ENCODE data around the gene MYADML2.
"Not testable (repeated sequence)": the region's sequence is repeated elsewhere in the genome, so short reads cannot be mapped to it uniquely, and the experiment has no call there.

MYADML2 gene

GRCh38 chr17:81922566-81923301, 24.3 kb downstream of the MYADML2 start:
- no peak for DNase-seq

DNA sequence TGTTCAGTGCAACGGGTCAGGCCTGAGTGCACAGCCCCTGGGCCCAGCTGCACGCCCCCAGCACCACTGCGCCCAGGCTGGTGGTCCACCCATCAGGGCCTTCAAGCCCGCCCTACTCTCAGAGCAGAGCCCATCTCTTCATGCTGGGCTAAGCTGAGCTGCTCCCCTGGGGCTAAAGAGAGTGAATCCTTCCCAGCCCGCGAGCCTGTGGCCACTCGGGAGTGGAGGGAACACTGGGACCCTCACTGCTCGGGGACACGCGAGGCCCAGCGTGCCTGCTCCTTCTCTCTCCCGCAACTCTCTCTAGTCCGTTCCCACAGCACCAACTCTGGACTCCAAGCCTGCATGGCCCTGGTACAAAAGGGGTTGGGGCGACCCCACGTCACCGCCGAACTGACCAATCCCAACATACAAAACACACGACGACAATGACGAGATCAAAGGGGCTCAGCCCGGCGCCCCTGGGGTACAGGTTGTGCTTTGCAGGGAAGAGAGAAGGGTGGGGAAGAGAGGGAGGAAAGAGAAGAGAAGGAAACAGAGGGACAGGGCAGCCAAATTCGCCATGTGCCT, 25.0 kb downstream of the MYADML2 start:
- no peak for DNase-seq

DNA sequence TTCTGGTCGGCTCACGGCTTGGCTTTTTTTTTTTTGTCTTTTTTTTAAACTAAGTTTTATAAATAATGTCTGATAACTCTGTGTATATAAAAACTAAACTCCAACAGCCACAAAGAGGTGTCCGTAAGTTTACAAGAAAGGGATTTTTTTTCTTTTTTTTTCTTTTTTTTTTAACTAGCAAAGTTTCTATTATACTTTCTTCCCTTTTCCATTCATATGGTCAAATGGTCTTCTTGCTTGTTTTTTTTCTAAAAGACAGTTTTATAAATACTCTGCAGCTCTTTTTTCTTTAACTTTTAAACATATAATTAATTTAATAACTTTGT, 25.5 kb downstream of the MYADML2 start:
- no peak for DNase-seq

GRCh38 chr17:81920612-81921536, 26.2 kb downstream of the MYADML2 start:
- DNase-seq, result no peak

DNA sequence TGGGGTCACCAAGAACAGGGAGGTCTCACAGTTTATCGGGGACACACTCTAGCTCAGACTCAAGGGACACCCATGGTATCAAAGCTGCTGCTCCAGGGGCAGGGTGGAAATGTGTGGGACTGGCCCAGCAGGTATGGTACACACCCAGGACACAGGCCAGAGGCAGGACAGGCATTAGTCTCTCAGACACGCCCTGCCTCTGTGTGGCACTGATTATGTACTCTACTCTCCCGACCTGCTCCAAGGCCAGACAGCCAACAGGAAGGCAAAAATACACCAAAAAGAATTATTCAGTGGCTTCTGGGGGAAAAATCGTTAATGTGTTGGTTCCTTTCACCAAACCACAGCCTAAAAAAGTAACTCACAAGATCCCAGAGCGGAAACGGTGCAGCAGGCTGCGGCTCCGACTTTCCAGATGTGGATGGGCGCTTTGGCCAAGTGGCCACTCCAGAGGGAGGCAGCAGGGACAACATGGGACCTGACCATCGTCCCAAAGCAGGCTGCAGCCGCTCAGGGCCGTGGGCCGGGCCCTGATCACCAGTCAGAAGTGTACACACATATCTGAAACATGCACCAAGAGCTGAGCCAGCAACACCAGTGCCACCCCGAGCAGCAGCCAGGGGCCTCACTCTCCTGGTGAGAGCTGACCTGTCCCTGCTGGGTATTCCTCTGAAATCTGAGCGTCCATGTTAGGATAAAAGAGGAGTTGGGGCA, 28.0 kb downstream of the MYADML2 start:
- DNase-seq, result no peak

GRCh38 chr17:81918333-81918669, 28.7 kb downstream of the MYADML2 start:
- not testable (repeated sequence) for DNase-seq

GRCh38 chr17:81917565-81918332, 29.3 kb downstream of the MYADML2 start, which contains the start of gene SIRT7:
Gene SIRT7, minus strand, starts transcription at chr17:81918176. Its CDS starts 45 bp downstream, at chr17:81918131.
- DNase-seq, result peak; percentile 18

DNA sequence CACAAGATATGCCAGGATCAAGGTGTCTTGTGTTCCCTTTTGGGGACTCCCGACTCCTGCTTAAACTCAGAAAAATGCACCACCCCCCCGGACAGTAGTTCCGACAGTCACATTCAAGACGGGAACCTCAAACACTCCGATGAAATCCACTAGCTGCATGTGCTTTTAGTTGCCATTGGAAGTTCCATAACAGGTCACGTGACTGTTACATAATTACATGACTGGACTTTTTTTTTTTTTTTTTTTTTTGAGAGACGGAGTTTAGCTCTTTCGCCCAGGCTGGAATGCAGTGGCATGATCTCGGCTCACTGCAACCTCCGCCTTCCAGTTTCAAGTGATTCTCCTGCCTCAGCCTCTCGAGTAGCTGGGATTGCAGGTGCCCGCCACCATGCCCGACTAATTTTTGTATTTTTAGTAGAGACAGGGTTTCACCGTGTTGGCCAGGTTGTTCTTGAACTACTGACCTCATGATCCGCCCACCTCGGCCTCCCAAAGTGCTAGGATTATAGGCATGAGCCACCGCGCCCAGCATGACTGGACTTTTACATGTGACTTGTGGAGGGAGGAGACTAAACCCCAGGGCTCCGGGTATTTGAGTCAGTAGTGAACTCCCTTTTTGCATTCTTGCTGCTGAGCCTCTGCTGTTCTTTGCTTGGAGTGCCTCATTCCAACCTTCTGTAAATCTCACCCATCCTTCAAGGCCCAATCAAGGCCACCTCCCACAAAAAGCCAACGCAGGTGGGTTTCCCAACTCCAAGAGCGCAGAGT, 30.6 kb downstream of the MYADML2 start:
- no peak for DNase-seq

DNA sequence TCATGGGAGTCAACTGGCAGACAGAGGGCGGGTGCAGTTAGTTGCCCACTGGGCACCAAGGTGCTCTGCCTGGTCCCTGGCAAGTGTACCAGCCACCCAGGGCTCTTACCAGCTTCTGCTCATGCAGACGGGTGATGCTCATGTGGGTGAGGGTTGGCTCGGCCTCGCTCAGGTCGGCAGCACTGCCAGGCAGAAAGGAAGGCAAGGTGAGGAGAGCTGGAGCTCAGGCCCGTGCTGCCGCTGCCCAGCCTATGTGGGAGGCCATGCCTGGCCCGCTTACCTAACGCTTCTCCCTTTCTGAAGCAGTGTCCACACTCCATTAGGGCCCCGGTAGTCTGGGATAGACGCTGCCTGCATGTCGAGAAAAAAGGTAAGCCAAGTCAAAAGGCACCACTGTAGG, 31.7 kb downstream of the MYADML2 start:
- DNase-seq, result no peak

- no peak for DNase-seq
These were observed 32.8 kb downstream of the MYADML2 start for GRCh38 chr17:81914103-81914850.

DNA sequence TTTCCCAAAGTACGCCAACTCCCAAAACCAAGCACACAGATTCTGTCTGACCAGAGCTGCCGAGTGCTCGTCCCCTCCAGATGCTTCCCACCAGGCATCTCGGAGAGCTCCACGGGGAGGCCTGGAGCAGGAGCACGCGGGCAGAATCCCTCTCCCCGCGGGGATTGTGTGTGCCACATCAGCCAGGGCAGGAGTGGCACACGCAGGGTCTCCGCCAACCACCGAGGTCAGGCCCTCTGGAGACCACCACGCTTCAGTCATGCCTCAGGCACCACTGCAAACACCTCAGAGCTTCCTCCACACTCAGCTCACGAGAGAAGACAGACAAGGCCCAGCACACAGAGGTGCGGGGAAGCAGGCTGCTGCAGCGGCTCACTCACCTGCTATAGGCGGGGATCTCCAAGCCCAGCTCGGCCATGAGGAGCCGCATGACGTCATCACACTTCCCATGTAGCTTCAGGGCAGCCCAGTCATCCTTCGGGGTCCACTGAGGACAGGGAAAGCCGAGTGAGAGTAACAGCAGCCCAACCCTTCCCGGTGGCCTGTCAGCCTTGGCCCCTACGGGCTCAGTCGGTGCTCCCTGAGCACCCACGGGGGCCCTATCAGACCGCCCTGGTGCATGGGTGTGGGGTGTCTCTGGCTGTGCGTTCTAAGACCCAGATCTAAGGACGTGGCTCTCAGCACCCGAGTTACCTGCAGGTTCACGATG, 33.5 kb downstream of the MYADML2 start:
- no peak for DNase-seq

DNA sequence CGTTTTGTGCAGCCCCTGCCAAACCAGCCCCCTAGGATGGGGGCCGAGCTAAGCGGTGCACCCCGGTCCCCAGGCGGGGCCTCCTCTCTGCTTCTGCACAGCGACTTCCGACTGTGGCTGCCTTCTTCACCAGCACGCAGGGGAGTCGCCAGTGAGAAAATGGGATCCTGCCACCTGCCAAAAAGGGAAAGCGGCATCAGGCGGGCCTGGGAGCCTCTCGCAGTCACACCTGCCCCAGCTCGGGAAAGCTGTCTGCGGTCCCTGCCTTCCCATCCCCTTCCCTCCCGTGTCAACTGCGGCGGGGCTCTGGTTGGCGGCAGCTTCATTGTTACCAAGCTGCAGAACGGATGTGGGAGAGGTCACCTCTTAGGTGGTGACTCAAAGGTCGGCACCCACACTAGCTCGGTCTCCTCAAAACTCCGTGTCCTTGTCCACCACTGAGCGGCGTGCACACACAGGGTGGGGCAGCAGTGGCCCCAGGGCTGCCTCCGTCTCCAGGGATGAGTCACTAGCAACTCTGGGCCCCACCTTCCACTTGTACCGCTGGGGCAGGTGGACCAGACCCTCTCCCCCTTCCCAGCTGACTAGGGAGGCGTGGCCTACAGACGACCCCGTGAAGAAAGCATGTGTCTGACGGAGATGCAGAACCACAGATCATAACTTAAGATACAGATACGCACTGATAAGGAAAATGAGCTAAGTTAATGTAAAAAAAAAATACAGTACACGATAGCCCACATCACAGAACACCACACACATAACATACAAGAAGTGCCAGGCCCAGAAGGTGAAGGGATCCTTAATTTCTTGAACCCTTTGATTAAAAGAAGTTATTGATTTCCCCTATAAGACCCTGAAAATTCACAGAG, 34.4 kb downstream of the MYADML2 start:
- no peak for DNase-seq

- DNase-seq, result no peak
These were observed 35.1 kb downstream of the MYADML2 start for GRCh38 chr17:81911969-81912368.

DNA sequence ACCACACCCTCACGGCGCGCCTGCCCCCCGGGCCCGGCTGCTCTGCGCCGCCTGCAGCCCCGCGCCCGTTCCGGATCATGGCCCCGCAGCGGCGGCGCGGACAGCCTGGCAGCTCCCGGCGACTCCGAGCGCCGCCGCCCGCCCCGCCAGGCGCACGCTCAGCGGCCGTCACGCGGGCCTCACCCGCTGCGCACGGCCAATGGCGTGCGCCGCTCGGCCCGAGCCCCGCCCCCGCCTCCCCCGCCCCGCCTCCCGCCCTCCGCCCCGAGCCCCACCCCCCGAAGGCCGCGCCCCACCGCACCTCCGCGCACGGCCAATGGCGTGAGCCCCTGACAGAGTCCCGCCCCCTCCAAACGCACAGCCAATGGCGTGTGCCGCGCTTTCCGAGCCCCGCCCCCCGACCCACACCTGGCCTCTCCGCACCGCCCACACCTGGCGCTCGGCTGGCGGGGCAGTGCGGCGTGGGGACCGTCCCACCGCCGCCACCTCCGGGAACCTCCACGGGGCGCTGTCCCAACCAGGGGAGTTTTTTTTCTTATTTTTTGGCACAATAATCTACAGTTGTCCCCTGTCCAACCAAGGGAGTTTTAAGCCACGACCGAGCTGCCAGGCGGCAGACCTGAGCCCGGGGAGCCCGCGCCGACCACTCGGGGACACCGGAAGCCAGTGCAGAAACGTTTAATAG, 35.6 kb downstream of the MYADML2 start, which contains the start of gene PCYT2:
PCYT2 (minus strand) TSS at position 123 of the 685 bp plus-strand sequence; CDS start at position 79, 44 bp downstream.
- DNase-seq, result peak; percentile 56

GRCh38 chr17:81910840-81911276, 36.2 kb downstream of the MYADML2 start:
- DNase-seq, result no peak

DNA sequence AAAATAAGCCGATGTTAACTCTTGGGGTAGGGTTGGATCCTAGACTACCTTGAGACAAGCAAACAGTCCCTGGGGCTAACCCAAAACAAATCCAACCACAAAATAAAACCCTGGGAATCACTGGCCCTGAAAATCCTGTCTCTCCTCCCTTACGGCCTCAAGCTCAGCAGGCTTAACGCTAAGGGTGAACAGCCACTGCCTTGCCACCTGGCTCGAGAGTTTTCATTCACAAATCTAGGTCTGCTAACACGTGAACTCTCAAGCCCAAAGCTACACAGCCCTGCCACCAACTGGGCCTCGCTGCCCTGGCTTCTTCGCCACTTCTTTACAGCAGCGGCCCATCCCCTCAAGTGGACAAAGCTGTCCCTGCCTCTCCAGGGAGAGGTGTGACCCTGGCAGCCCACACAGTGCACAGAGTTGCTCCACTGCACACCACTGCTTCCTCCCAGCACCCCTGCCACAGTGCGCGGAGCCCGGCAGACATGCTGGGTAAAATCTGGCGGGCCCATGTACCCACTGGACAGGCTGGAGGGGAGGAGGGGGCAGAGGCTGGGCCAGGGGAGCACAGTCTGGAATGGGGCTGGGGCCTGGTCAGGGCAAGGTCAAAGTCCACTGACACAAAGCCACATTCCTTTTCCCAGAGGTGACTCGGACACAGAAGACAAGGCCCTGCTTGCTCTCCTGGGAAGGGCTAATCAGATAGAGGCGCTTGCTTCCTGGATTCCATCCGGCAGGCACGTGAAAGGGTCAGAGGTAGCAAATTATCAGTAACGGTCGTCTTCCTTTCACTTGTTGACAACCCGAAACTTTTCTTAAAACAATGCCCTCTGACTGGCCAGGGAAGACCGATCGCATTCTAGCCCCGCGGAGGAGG, 36.8 kb downstream of the MYADML2 start:
- DNase-seq, result no peak

DNA sequence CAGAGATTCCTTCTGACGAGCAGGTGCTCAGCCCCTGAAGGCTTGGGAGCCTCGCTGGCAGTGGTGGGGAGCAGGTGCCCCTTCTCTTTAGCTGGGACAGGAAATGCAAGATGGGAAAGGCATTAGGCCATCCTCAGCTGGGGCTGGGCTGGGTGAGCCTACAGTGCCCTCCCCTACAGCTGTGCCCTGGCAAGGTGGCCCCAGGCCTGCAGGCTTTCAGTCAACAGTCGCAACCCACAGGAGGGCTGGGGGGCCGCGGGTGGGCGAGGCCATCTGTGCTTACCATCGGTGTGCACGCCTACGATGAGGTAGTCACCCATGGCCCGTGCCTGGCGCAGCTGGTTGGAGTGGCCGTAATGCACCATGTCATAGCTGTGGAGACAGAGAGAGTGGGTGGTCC, 37.8 kb downstream of the MYADML2 start:
- no peak for DNase-seq
